NB4 (cell line): ENCODE measurements around the gene SHLD1.

Source experiments
- DNase-seq: peaks from one replicate; pipeline ENCODE4 v3.0.0; 2010; ENCODE audit warnings: low read depth
- H3K4me3 ChIP-seq: one replicate; pipeline ENCODE4 v1.5.1; 2011; ENCODE audit warnings: mild to moderate bottlenecking, low read depth, low read length, moderate library complexity
- MYC ChIP-seq: IDR thresholded peaks from 2 replicates; pipeline ENCODE4 v1.6.1; 2011; ENCODE audit warnings: low read depth, low read length
- POLR2A ChIP-seq: IDR thresholded peaks from 2 replicates; pipeline ENCODE4 v1.6.1; 2011; ENCODE audit warnings: mild to moderate bottlenecking; ENCODE audit not compliant: insufficient read length; ENCODE audit errors: extremely low read depth
- TF ChIP-seq, protein P1 (sequence below): IDR thresholded peaks from one replicate; pipeline ENCODE4 v1.5.1; 2012; ENCODE audit warnings: low read depth, low read length
- TF ChIP-seq, protein P2 (sequence below): IDR thresholded peaks from 2 replicates; pipeline ENCODE4 v1.6.1; 2011; ENCODE audit warnings: low read depth, low read length

Gene SHLD1

DNA sequence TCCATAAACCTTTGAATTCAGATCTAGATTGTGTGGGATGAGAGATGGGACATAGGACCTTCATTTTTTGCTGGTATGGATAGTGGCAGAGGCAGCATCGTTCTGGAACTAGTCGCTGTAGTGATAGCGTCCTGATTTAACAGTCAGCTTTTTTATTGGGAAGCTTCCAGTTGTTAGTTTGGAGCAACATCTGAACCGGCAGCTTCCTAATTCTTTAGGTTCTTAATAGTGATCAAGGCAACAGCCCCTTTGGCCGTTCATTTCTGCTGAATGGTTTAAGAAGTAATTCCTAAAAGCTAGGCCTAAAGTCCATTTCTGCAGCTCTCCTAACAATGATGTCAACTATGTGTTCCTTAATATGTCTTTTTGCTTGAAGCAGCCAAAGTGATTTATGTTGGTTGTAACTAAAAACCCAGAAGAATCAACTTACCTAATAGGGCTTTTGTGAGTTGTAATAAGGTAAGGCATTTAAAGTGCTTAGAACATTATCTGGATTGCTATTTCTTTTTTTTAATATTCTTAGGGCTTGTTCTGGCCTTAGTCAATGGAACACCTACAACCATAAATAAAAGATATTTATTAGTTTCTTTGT is 90.3 kb downstream of the SHLD1 start:
- TF ChIP-seq MYC (no peak), POLR2A (no peak)
- TF ChIP-seq, protein P1, sequence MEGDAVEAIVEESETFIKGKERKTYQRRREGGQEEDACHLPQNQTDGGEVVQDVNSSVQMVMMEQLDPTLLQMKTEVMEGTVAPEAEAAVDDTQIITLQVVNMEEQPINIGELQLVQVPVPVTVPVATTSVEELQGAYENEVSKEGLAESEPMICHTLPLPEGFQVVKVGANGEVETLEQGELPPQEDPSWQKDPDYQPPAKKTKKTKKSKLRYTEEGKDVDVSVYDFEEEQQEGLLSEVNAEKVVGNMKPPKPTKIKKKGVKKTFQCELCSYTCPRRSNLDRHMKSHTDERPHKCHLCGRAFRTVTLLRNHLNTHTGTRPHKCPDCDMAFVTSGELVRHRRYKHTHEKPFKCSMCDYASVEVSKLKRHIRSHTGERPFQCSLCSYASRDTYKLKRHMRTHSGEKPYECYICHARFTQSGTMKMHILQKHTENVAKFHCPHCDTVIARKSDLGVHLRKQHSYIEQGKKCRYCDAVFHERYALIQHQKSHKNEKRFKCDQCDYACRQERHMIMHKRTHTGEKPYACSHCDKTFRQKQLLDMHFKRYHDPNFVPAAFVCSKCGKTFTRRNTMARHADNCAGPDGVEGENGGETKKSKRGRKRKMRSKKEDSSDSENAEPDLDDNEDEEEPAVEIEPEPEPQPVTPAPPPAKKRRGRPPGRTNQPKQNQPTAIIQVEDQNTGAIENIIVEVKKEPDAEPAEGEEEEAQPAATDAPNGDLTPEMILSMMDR, result no peak
- TF ChIP-seq, protein P2, sequence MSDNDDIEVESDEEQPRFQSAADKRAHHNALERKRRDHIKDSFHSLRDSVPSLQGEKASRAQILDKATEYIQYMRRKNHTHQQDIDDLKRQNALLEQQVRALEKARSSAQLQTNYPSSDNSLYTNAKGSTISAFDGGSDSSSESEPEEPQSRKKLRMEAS, result no peak
- DNase-seq, result no peak
- H3K4me3 ChIP-seq, result no peak overlapping the region

DNA sequence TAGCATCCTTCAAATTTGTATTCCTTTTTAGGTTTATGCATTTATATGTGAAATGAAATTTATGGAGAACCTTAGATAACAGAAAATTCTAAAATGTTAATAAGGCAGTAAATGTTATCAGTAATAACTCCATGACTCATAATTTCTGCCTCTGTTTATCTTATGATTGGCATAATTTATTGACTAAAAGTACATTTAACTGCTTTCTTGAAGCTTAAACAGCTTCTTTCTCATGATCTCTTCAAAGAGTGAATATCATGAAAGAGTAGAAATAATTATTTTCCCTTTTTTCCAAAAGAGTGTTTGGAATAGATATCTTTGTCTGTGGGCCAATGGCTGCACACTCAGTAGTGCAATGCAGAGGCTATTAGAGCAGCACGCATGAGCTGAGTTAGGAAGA is 91.3 kb downstream of the SHLD1 start:
- no peak overlapping the region for H3K4me3 ChIP-seq
- TF ChIP-seq POLR2A (no peak), MYC (no peak)
- no peak for DNase-seq

DNA sequence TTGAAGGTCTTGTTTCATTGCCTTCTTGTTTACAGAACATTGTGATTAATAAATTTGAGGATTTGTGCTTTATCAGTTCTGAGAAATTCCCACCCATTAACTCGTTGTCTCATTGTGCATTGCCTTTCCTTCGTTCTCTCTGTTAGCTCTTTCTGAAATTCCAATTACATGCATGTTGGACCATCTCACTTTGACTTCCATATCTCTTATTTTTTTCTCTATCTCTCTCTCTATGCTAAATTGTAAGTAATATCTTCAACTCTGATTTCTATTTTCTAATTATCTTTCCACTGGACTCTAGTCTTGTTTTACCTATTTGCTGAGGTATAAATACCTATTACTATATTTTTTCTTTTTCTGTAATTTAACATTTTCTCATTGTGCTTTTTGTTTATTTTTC is 92.3 kb downstream of the SHLD1 start:
- no peak overlapping the region for H3K4me3 ChIP-seq
- TF ChIP-seq, protein P1, result no peak
- TF ChIP-seq, protein P2, result no peak
- TF ChIP-seq POLR2A (no peak), MYC (no peak)
- DNase-seq, result no peak

DNA sequence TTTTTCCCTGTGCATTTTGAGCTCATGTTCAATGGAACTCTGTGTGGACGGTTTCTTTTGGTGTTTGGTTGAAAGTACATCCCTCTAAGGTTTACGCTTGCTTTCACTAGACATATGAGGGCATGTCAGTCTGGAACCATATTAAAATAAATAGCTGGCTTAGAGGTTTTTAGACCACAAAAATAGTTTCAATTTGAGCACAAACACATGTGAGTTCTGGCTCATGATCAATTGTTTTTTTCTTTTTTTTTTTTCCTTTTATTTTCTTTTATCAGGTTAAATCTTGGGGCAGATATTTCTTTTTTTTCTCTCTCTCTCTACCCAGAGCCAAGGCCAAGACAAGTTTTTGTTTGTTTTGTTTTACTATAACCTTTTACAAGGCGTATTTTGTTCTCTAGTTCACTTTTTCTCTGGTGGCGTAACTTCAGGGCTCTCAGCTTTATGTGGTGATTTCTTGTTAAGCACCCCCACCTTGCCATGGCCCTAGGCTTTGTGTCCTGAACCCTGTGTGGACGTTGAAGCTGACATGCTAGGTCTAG is 92.9 kb downstream of the SHLD1 start:
- no peak for TF ChIP-seq MYC
- TF ChIP-seq, protein P2, result no peak
- TF ChIP-seq, protein P1, result no peak
- no peak for TF ChIP-seq POLR2A
- H3K4me3 ChIP-seq, result no peak overlapping the region
- DNase-seq, result peak; percentile 55

DNA sequence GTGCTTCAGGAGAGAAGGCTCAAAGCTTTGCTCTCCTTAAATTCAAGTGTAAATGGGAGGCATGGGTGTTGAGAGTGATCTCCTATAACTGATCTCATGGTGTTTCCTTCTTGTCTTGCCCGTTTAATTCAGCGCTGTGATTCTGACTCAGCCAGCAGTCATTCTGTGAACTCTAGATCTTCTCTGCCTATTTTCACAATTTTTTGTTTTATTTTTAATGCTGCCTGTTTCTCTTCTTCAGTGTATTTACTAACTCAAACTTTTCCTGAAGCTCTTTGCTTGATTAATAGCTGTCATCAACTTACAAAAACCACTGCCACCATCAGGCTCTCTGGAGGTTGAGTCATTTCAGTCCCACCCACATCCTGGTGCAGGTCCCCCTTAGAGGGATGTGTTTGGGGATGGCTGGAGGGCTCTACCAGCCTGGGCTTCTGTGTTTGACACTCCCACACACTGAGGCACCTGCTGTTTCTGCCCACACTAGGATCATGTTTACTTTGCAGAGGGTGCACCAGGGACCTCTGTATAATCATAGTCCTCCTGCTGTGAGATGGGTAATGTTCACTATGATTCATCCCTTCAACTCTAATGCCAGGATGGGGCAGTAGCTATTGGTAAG is 94.0 kb downstream of the SHLD1 start:
- DNase-seq, result peak; percentile 98
- no peak overlapping the region for H3K4me3 ChIP-seq
- TF ChIP-seq, protein P2, result peak; percentile 85
- TF ChIP-seq POLR2A (no peak), MYC (peak; percentile 74; the same call in 1 of the 2 replicates)

DNA sequence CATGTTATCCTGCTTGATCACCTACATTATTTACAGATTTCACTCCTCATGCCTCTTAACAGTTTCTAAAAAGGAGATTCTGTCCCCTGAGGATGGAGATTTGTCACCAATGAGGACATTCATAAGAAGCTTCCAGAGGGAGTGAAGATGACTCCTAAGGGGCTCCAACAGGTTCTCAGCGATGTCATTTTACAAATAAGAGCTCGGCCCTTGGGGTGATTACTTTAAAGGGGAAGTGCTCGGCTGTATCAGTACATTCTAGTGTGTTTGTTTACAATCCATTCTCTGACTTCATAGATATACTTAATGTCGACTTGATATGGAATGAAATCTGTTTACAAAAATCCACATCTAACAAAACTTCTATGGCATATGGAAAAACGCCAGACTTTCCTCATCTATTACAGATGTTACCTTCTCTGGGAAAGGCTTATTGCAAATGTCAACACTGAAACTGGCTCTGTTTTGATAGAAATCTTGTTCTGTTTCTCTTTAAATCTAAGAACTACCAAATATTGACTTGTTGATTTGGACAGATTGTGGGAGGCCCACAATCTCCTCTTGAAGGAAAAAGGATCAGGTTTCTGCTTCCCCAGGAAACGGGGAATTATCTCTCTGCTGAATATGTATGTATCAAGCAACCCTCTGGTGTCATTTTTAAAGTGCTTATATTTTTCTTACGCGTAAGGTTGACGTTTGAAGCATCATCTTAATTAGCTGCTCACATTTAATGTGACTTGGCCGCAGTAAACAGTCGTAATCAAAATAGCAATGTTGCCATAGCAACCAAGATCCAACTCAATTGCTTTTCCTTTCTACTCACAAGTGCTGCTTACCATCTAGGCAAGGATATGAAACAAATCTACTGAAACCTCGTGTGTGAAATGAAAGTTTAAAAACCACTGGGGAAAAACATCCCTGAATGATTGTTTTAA is 95.7 kb downstream of the SHLD1 start:
- DNase-seq, result no peak

More for the DNA sequence above, 95.7 kb downstream of the SHLD1 start:
- H3K4me3 ChIP-seq, result no peak overlapping the region
- TF ChIP-seq, protein P1, result no peak
- no peak for TF ChIP-seq MYC
